Measurements from ENCODE around the gene HBM.
"Not testable (repeated sequence)": the region's sequence is repeated elsewhere in the genome, so short reads cannot be mapped to it uniquely, and the experiment has no call there.

HBM gene

GRCh38 chr16:187330-187729, 21.6 kb downstream of the HBM start:
- DNase-seq = no peak

- no peak for DNase-seq
Measured at GRCh38 chr16:188674-189073, 22.9 kb downstream of the HBM start.

GRCh38 chr16:189604-190186, 23.9 kb downstream of the HBM start:
- DNase-seq = no peak

- no peak for DNase-seq
Measured at GRCh38 chr16:191831-192230, 26.1 kb downstream of the HBM start.

DNA sequence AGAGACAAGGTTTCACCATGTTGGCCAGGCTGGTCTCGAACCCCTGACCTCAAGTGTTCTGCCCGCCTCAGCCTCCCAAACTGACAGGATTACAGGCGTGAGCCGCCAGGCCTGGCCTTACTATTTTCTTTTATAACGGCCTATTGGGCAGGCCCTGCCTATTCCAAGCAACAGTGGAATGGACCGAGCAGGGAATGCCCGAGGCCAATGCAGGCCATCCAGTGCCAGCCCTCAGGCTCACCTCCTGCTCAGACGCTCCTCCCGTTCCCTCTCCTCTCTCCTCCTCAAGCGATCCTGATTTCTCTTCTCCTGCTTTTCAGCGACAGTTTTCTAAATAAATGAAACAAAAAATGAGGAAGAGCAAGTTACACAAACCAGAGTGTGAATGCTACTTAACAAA, 26.9 kb downstream of the HBM start:
- no peak for DNase-seq

DNA sequence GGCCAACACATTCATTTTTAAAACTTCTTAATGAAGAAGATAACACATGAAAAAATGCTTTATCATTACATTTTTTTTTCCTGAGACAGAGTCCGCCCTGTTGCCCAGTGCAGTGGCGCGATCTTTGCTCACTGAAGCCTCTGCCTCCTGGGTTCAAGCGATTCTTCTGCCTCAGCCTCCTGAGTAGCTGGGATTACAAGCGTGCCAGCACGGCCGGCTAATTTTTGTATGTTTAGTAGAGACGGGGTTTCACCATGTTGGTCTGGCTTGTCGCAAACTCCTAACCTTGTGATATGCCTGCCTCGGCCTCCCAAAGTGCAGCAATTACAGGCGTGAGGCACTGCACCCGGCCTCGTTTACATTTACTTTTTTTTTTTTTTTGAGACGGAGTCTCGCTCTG, 27.7 kb downstream of the HBM start:
- no peak for DNase-seq

DNA sequence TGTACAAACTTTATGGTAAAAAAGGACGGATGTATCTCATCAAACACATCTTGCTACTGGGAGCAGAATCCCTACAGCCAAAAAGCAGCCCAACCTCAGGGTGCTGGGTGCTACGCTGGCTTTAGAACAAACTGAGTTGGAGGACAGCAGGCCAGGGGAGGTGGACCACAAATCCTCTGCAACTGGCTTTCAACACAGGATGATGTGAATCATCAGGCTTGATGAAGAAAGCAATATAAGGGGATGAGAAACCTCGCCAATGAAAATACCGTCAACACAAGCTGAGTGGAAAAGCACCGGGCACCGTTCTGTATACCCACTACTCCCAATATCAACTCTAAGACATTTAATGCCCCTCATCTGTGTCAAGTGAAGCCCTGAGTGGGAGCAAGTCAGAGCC, 28.7 kb downstream of the HBM start:
- no peak for DNase-seq

- no peak for DNase-seq
Measured at GRCh38 chr16:200388-200787, 34.6 kb downstream of the HBM start.

- DNase-seq = no peak
Measured at GRCh38 chr16:203246-203645, 37.5 kb downstream of the HBM start.

DNA sequence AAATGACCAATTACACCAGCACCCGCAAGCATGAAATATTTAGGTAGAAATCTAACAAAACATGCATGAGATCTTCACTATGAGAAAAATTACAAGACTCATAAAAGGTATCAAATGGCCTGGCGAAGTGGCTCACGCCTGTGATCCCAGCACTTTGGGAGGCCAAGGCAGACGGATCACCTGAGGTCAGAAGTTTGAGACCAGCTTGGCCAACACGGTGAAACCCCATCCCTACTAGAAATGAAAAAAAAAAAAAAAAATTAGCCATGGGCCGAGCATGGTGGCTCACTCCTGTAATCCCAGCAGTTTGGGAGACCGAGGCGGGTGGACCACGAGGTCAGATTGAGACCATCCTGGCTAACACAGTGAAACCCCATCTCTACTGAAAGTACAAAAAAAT, 38.3 kb downstream of the HBM start:
- DNase-seq = not testable (repeated sequence)

DNA sequence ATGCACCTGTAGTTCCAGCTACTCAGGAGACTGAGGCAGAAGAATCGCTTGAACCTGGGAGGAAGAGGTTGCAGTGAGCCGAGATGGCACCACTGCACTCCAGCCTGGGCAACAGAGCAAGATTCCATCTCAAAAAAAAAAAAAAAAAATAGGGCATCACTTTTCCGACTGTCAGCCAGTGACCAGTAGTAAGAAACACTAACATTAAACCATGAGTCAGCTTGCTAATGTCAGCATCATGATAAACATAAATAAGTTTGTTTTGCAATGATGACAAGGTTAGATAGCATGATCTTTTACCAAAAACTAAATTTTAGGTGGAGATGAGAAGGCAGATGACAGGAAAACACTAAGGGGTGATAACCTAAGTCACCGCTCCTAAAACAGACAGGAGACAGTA, 43.6 kb downstream of the HBM start:
- not testable (repeated sequence) for DNase-seq

DNA sequence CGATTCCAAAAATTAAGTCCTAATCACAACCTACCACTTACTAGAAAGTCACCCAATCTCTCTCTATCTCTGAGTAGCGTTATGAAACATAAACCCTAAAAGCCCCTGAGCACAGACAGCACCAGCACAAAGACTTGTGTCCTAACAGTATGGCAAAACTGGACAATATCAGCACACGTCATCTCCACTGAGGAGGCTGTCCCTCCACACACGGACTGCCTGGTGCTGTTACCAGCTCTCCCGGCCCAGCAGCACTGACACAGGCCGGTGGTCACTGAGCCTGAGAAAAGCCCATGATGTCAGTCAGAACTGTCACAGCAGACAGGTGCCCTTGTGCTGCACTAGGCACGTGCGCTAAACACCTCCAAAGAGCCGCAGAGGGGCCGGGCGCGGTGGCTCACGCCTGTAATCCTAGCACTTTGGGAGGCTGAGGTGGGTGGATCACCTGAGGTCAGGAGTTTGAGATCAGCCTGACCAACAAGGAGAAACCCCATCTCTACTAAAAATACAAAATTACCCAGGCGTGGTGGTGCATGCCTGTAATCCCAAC, 45.9 kb downstream of the HBM start:
- DNase-seq = not testable (repeated sequence)

DNA sequence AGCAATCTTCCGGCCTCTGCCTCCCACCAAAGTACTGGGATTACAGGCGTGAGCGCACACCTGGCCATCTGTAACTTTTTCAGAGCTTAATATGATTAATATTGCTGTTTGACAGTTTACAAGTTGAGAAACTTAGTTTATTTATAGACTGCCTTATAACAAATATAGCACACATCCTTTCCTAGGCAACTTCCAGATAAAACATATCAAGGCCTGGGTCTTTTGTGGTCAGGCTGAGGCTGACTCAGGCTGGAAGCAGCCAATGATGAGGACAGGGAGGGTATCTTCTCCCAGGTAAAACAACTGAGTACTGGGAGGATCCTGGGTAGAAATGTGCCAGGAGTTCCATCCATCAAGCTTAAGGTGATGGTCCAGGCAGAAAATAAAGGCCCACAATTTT, 47.2 kb downstream of the HBM start:
- no peak for DNase-seq
